HG03066 (cell line): ENCODE results near the gene FAM107B.
A peak's percentile ranks its signal among the peaks of the same experiment; 100 is the strongest.

ENCODE experiments used
- ATAC-seq: cut with Tn5 transposase; IDR thresholded peaks from one replicate; pipeline ENCODE4 v1.9.1; 2021; ENCODE audit warnings: low read depth; ENCODE audit not compliant: unreplicated experiment

FAM107B gene

GRCh38 chr10:14779001-14779651 lies 4.4 kb upstream of the FAM107B start:
- ATAC-seq, result no peak

GRCh38 chr10:14776546-14776945 lies 1.8 kb upstream of the FAM107B start:
- ATAC-seq, result no peak

GRCh38 chr10:14775656-14776055 lies 959 bp upstream of the FAM107B start:
- ATAC-seq, result no peak

GRCh38 chr10:14774214-14774580 lies 500 bp downstream of the FAM107B start:
- no peak for ATAC-seq

- no peak for ATAC-seq
Measured at GRCh38 chr10:14773551-14774213, 1.0 kb downstream of the FAM107B start.

GRCh38 chr10:14772399-14772798 lies 2.3 kb downstream of the FAM107B start:
- no peak for ATAC-seq

- no peak for ATAC-seq
Measured at GRCh38 chr10:14770927-14771326, 3.8 kb downstream of the FAM107B start.

GRCh38 chr10:14761372-14761771 lies 13.3 kb downstream of the FAM107B start:
- no peak for ATAC-seq

- no peak for ATAC-seq
Measured at GRCh38 chr10:14758994-14759664, 15.6 kb downstream of the FAM107B start.

- ATAC-seq, result no peak
Measured at GRCh38 chr10:14758451-14758850, 16.2 kb downstream of the FAM107B start.

GRCh38 chr10:14757986-14758385 lies 16.7 kb downstream of the FAM107B start:
- no peak for ATAC-seq

- ATAC-seq, result no peak
Measured at GRCh38 chr10:14757394-14757793, 17.3 kb downstream of the FAM107B start.

GRCh38 chr10:14753441-14753840 lies 21.3 kb downstream of the FAM107B start:
- ATAC-seq, result no peak

GRCh38 chr10:14751921-14752320 lies 22.8 kb downstream of the FAM107B start:
- no peak for ATAC-seq

GRCh38 chr10:14751014-14751896 lies 23.4 kb downstream of the FAM107B start:
- ATAC-seq, result peak; percentile 61

- ATAC-seq, result no peak
Measured at GRCh38 chr10:14749070-14749809, 25.5 kb downstream of the FAM107B start.

- no peak for ATAC-seq
Measured at GRCh38 chr10:14748441-14748840, 26.3 kb downstream of the FAM107B start.

- peak; percentile 79 for ATAC-seq
Measured at GRCh38 chr10:14742815-14743214, 31.9 kb downstream of the FAM107B start.

- no peak for ATAC-seq
Measured at GRCh38 chr10:14742382-14742781, 32.3 kb downstream of the FAM107B start.

- ATAC-seq, result no peak
Measured at GRCh38 chr10:14740684-14741247, 33.9 kb downstream of the FAM107B start.
